ENCODE measurements around the gene CARD10. TPM values are rescaled to one million over a fixed set of nuclear protein-coding genes. Genes with fewer than 3 reads are reported as not detected.

CARD10 gene
- total and polyA plus RNA-seq, 2 of the 13 experiments (the other 11 are each of a cell fraction or from before 2014, with no cell fraction given) = 35.2 to 55.8 TPM

DNA sequence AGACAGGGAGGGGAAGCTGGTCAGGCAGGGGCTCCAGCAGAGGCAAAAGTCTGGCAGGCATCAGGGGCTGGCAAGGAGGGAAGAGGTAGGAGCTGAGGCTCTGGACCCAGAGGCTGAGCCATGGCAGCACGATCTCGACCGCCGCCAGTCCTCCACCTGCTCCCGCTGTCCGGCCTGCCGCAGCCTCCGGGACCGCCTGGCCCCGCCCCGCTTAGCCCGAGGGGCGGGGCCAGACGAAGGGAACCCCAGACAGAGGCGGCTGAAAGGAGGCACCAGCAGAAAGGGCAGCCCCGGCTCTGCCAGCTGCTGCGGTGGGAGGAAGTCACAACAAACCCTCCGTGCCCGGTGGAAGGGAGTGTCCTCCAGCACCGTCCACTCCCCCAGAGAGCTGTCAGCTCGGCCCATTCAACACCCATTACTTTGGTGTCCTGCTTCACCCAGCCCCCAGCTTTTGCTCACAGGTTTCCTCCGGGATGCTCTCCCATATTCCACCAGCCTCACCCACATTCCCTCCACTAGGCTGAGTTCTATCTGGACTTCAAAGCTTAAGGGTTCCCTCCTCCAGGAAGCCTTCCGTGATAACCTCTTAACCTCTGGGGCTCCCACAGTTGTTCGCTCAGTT, 32.9 kb downstream of the CARD10 start, which contains the start of gene MFNG (continued):
- TF ChIP-seq HNRNPL (IDR thresholded peaks at IDR 0.05; ENCODE audit: low read depth, low read length) (peak; percentile 76; the same call in 1 of the 2 replicates), ARNT (IDR thresholded peaks at IDR 0.05) (no peak), SETDB1 (CRISPR knock-in tag; IDR thresholded peaks at IDR 0.05; ENCODE audit: borderline replicate concordance) (no peak), PCBP2 (optimal IDR thresholded peaks at IDR 0.05; ENCODE audit: low read depth, low read length, poor library complexity, severe bottlenecking) (no peak), ZSCAN25 (CRISPR knock-in tag; IDR thresholded peaks at IDR 0.05) (no peak), YY1 (IDR thresholded peaks at IDR 0.05; ENCODE audit: insufficient read depth, insufficient replicate concordance, low read depth, low read length) (no peak), ZNF484 (CRISPR knock-in tag; IDR thresholded peaks at IDR 0.05; ENCODE audit: borderline replicate concordance, low read depth) (no peak), ZNF446 (CRISPR knock-in tag; IDR thresholded peaks at IDR 0.05) (no peak), ZNF225 (CRISPR knock-in tag; IDR thresholded peaks at IDR 0.05) (no peak), PLRG1 (conservative IDR thresholded peaks at IDR 0.05) (no peak), ZNF24 (IDR thresholded peaks at IDR 0.05) (no peak), SNAI1 (CRISPR knock-in tag; IDR thresholded peaks at IDR 0.05; ENCODE audit: borderline replicate concordance) (no peak), KDM2A (CRISPR knock-in tag; IDR thresholded peaks at IDR 0.05; ENCODE audit: borderline replicate concordance, low read depth) (peak; percentile 61), ZNF333 (CRISPR knock-in tag; IDR thresholded peaks at IDR 0.05; ENCODE audit: borderline replicate concordance) (no peak), ZNF501 (CRISPR knock-in tag; IDR thresholded peaks at IDR 0.05) (no peak), NKX3-1 (CRISPR knock-in tag; IDR thresholded peaks at IDR 0.05) (no peak), XRCC5 (optimal IDR thresholded peaks at IDR 0.05; ENCODE audit: low read length) (no peak), SP2 (CRISPR knock-in tag; IDR thresholded peaks at IDR 0.05) (no peak), ZNF773 (CRISPR knock-in tag; IDR thresholded peaks at IDR 0.05; ENCODE audit: borderline replicate concordance) (no peak), ZNF546 (CRISPR knock-in tag; conservative IDR thresholded peaks at IDR 0.05) (no peak), ZC3H13 (CRISPR knock-in tag; IDR thresholded peaks at IDR 0.05) (no peak)
- TF ChIP-seq, protein P1, sequence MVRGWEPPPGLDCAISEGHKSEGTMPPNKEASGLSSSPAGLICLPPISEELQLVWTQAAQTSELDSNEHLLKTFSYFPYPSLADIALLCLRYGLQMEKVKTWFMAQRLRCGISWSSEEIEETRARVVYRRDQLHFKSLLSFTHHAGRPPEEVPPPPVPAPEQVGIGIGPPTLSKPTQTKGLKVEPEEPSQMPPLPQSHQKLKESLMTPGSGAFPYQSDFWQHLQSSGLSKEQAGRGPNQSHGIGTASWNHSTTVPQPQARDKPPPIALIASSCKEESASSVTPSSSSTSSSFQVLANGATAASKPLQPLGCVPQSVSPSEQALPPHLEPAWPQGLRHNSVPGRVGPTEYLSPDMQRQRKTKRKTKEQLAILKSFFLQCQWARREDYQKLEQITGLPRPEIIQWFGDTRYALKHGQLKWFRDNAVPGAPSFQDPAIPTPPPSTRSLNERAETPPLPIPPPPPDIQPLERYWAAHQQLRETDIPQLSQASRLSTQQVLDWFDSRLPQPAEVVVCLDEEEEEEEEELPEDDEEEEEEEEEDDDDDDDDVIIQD (CRISPR knock-in tag; IDR thresholded peaks at IDR 0.05; ENCODE audit: low read depth) = no peak
- TF ChIP-seq, protein P2, sequence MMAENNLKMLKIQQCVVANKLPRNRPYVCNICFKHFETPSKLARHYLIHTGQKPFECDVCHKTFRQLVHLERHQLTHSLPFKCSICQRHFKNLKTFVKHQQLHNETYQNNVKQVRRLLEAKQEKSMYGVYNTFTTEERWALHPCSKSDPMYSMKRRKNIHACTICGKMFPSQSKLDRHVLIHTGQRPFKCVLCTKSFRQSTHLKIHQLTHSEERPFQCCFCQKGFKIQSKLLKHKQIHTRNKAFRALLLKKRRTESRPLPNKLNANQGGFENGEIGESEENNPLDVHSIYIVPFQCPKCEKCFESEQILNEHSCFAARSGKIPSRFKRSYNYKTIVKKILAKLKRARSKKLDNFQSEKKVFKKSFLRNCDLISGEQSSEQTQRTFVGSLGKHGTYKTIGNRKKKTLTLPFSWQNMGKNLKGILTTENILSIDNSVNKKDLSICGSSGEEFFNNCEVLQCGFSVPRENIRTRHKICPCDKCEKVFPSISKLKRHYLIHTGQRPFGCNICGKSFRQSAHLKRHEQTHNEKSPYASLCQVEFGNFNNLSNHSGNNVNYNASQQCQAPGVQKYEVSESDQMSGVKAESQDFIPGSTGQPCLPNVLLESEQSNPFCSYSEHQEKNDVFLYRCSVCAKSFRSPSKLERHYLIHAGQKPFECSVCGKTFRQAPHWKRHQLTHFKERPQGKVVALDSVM (CRISPR knock-in tag; IDR thresholded peaks at IDR 0.05) = no peak
- TF ChIP-seq, protein P3, sequence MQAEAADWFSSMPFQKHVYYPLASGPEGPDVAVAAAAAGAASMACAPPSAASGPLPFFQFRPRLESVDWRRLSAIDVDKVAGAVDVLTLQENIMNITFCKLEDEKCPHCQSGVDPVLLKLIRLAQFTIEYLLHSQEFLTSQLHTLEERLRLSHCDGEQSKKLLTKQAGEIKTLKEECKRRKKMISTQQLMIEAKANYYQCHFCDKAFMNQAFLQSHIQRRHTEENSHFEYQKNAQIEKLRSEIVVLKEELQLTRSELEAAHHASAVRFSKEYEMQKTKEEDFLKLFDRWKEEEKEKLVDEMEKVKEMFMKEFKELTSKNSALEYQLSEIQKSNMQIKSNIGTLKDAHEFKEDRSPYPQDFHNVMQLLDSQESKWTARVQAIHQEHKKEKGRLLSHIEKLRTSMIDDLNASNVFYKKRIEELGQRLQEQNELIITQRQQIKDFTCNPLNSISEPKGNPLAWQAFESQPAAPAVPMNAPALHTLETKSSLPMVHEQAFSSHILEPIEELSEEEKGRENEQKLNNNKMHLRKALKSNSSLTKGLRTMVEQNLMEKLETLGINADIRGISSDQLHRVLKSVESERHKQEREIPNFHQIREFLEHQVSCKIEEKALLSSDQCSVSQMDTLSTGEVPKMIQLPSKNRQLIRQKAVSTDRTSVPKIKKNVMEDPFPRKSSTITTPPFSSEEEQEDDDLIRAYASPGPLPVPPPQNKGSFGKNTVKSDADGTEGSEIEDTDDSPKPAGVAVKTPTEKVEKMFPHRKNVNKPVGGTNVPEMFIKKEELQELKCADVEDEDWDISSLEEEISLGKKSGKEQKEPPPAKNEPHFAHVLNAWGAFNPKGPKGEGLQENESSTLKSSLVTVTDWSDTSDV (CRISPR knock-in tag; IDR thresholded peaks at IDR 0.05) = peak; percentile 26; the same call in 1 of the 2 replicates
- TF ChIP-seq, protein P4, sequence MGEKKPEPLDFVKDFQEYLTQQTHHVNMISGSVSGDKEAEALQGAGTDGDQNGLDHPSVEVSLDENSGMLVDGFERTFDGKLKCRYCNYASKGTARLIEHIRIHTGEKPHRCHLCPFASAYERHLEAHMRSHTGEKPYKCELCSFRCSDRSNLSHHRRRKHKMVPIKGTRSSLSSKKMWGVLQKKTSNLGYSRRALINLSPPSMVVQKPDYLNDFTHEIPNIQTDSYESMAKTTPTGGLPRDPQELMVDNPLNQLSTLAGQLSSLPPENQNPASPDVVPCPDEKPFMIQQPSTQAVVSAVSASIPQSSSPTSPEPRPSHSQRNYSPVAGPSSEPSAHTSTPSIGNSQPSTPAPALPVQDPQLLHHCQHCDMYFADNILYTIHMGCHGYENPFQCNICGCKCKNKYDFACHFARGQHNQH (CRISPR knock-in tag; IDR thresholded peaks at IDR 0.05) = no peak

All from HepG2 (cell line).